GM11168 (cell line): ENCODE data around the gene NDUFS6.

Experiments used
- in situ Hi-C: fragments of 300-500 bp; cut with MboI; formaldehyde crosslinking; loops from one replicate; pipeline ENCODE4 v1.12.0; 2022; ENCODE audit warnings: low sequenced_read_pairs; ENCODE audit not compliant: unreplicated experiment

Gene NDUFS6

DNA sequence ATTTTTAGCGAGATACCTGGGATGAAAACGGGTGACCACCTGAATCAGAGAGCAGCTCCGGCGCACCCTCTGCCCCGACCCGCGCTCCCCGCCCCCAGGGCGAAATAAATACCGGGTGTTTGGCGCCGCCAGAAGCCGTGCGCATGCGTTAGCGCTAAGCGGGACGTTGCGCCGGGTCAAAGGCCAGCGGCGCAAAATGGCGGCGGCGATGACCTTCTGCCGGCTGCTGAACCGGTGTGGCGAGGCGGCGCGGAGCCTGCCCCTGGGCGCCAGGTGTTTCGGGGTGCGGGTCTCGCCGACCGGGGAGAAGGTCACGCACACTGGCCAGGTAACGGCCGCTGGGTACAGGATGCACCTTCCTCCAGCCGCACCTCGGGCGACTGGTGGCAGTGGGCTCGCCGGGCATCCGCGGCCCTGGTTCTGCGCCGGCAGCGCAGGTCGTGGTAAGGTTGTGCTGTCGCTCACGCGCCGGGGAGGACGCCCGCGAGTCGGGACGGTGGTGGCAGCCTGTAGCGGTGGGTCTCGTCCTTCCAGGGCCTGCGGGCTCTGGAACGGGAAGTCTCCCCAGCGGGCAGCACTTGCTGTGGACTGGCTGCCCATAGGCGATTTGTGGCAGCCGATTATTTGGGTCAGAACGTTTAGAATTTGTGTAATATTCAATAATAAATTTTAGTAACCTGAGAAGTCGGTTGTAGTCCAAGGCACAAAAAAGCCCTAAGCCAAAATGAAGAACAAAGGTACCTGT lies at the start of gene NDUFS6:
TSS of gene NDUFS6 (plus strand) at position 186 of the 745 bp plus-strand sequence. CDS start at position 197, 11 bp downstream.
- in situ Hi-C loops, result no loop called here

DNA sequence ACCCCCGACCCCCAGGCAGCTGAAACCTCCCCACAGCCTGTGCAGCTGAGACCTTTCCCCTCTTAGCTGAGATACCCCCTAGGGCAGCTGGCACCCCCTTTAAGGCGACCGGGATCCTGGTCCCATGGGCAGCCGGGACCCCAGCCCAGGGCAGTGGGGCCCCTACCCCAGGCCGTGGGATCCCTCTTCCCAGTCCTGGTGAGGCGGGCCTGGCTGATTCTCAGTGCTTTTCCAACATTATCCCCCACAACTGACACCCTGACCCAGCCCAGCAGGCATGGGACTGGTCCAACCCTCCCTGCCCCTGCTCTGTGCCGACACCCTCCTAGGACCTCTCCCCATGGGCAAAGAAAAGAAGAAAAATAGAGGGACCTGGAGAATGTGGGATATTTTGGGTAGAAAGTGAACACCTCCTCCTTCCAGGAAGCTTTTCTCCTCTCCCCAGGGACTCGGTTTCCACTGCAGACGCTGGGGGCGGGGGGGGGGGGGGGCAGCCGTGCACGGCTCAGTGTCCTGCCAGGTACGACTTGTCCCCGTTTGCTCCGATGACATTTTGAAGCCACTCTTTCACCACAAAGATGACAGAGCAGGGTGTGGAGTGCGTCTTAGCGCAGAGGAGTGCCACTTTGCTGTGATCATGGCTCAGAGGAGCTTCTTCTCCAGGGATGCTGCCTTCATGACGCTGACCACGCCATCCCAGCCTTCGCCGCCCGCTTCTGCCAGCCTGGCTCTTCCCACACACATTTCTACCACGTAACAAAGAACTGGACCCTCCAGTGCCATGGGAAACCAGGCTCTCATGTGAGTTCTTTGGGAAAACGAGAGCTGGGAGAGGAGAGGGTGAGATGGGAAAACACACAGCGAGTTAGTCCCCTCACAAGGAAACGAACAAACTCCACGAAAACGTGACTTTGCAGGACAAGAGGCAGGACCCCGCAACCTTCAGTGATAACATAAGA lies 49.1 kb upstream of the NDUFS6 start:
- in situ Hi-C loops, result no loop called here

DNA sequence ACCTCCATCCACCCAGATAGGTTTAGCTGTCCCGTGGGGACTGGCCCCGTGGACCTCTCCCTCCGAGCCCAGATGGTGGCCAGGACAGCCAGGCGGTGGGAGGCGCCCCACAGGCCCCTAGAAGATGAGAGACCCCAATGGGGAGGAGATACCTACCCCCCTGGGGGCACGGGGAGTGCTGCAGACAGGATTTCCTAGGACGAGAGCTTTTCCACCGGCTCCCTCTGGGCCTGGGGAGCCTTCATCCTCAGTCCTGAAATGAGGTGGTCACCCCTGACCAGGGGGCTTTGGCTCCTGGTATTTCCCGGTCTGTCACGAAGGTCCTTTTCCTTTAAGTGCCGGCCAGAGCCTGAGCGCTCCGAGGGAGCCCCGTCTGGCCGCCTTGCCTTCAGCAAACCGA lies 48.3 kb upstream of the NDUFS6 start:
- in situ Hi-C loops, result no loop called here

DNA sequence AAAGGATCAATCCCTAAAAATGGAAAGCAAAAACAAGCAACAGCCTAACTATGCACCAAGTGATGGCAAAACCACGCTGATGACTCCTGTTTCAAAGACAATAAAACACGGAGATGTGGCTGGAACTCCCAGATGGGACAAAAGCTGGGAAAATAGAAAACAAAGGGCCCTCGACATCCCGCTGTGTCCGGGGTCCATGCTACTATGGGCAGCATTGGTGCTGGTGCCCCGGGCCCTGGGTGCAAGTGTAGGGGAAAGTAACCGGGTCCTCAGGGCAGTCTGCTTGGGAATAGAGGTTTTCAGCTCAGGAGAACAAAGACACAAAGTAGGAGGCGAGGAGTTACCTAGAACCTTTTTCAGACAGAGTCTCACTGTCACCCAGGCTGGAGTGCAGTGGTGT lies 47.7 kb upstream of the NDUFS6 start:
- in situ Hi-C loops, result no loop called here

DNA sequence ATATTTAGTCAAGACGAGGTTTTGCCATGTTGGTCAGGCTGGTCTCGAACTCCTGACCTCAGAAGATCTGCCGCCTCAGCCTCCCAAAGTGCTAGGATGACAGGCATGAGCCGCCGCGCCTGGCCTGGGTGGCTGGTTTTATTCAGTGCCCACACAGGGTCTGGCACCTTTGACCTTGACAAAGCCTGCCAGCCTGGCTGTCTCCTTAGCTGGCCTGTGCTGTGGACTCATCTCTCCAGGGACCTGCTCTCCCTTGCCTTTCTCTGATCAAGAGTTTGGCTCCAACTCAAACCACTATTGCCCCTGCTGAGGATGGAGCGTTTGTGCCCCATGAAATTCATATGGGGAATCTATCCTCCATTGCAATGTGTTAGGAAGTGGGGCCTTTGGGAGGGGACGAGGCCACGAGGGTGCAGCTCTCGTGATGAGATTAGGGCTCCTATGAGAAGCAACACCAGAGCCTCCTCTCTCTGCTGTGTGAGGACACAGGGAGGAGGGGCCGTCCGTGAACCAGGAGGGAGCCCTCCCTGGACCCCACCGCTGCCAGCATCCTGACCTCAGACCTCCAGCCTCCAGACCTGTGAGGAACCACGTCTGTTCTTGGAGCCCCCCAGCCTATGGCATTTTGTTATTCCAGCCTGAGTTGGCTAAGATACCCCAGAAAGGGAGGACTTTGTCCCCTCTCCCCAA lies 46.5 kb upstream of the NDUFS6 start:
- in situ Hi-C loops, result no loop called here

DNA sequence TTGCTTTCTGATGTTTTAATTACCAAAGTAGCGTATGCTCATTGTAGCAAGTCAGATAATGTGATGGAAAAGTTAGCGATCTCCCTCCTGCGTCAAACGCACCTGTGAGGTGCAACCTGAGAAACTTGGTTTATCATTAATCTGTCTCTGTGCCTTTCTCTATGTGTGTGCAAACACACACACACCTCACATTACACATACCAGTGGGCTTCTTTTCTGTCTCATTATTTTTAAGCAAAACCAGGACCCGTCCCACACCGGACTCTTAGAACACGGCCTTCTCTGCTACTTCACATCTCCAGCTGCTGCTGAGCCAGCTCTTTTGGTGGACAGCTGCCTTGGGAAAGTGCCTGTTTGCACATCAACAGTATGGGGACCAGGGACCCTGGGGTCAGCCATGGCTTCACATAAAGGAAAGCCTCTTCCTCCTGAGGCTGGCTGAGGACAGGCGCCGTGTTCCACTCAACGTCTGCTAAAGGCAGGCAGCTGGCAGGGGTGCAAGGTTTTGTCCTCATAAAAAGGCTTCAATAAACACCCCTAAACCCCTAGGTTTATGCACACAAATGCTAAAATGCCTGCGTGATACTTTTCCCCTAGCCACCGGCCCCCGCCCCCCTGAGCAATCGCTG lies 45.8 kb upstream of the NDUFS6 start:
- in situ Hi-C loops, result no loop called here

DNA sequence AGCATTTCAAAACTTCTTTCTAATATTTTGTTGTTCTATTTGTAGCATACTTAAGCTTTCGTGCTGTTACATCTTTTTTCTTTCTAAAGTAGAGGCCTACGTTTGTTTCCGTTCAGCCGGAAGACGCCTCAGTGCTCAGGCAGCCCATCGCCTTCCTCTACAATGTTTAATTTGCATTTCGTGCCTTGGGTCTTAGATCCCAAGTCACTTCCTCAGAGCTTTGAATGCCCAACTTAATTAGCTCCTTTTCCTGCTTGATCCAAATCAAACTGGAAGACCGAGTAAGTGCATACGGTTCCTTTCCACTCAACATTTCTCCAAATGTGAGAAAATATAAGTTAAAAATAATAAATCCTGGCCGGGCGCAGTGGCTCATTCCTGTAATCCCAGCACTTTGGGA lies 44.7 kb upstream of the NDUFS6 start:
- in situ Hi-C loops, result no loop called here

DNA sequence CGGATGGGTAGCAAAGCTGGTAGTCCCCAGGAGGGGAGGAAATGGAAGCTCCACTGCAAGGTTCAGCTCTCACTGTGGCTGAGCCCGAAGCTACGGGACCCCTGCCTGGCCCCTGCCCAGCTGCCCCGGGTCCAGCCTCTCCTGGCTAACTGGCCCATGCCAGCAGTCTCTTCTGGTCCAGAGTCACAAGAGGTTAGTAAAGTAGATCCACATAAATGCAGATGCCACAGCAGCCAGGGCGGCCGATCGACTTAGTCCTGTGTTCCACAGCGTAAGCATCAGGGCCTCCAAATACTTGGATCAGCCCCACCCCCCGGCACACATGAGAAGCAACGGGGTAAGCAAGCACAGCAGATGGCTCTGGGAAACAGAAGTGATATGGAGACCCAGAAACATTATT lies 43.7 kb upstream of the NDUFS6 start:
- in situ Hi-C loops, result no loop called here

DNA sequence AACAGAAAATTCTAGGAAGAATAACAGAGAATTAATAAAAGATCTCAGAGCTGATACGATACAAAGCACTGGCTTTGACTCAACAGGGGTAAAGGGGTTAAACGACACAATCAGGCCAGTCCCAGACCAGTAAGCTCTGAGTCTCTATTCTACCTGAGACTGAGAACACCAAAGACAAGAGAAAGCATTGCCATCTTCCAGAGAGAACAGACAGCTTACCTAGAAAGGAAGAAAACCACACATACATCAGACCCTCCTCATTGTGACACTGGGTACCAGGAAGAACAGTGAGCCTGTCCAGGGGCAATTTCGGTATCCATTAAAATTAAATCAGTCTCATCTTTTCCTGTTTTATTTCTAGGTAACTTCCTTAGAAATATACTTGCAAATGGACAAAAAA lies 42.6 kb upstream of the NDUFS6 start:
- in situ Hi-C loops, result no loop called here

DNA sequence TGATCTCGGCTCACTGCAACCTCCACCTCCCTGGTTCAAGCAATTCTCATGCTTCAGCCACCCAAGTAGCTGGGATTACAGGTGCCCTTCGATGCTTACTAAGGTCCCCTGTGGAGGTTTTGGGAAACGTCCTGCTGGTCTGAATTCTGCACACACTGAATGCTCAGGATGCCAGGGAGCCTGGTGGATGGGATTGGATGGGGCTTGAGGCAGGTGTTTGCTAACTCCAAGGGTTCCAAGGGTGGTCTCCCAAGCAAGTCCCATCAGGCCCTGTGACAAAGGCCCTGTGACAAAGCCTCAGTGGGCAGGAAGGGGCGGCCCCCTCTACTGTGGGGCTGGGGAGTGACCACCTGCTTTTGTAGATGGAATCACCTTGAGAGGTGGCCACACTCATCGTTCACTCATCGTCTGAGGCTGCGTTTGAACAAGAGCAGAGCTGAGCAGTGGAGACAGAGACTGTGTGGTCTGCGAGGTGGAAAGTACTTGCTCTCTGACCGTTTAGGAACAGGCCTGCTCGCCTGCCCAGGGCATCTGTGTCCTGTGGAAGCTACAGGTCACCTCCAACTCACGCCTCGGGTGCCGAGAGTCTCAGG lies 41.7 kb upstream of the NDUFS6 start:
- in situ Hi-C loops, result no loop called here

DNA sequence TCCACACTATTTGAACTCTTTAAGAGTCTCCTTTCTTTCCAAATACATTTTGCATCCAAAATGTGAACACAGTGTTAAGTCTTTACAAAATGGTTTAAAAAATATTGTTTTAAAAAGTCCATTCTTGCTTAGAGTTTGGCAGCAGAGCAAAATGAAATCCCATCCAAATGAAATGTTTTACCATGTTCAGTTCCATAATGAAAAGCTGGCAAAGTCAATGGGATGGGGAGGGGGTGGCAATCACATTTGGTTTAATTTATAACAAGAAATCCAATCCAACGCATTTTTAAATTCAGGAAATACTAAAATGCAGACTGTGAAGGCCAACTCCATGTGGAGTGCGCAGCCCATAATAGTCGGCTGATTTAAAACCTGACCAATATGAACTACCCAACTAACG lies 41.0 kb upstream of the NDUFS6 start:
- in situ Hi-C loops, result no loop called here

DNA sequence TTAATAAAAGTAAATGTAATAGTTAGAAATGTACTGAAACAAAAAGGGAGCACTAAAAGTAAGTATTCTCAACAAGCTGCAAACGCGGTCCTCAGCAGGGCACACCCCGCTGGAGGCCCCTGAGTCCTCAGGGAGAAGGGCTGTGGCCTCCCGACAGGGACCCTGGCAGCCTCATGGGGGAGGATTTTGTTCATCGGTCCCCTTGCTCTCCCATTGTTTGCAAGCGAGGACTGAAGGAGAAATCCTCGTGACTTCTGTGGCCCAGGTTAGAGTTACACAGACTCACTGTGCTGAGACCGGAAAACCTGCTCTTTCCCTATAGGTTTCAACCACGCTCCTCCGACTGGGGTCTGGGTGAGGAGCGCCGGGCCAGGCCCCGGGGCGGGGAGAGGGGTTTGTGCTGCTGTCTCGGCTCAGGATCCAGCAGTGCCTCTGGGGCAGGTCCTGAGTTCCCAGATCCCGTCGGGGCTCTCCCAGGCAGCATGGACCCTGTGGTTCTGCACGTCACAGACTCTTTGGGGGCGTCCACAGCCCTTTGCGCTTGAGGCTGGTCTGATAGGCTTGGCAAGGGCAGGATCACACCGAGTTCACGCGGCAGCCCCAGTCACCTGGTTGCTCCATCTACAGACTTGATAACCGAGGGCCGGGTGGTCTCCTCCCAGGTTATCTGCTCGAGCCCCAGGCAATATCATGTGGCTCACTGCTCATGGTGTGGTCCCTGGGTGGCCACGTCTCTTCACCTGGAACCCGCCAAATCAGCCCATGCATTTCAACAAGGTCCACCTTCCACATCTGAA lies 40.4 kb upstream of the NDUFS6 start:
- in situ Hi-C loops, result no loop called here

DNA sequence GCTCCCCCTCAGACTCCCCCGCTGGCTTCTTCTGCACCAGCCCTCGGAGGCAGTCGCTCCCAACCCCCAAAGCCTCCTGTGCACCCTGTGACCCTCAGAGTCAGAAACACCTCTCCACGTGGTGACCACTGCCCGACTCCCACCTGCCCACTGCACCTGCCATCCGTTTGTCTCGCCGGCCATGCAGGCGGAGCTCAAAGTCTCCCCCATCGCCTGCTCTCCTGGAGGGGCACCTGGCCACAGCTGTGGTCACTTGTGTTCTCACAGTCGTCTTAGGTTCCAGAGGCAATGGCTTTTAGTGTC lies 39.8 kb upstream of the NDUFS6 start:
- in situ Hi-C loops, result no loop called here

DNA sequence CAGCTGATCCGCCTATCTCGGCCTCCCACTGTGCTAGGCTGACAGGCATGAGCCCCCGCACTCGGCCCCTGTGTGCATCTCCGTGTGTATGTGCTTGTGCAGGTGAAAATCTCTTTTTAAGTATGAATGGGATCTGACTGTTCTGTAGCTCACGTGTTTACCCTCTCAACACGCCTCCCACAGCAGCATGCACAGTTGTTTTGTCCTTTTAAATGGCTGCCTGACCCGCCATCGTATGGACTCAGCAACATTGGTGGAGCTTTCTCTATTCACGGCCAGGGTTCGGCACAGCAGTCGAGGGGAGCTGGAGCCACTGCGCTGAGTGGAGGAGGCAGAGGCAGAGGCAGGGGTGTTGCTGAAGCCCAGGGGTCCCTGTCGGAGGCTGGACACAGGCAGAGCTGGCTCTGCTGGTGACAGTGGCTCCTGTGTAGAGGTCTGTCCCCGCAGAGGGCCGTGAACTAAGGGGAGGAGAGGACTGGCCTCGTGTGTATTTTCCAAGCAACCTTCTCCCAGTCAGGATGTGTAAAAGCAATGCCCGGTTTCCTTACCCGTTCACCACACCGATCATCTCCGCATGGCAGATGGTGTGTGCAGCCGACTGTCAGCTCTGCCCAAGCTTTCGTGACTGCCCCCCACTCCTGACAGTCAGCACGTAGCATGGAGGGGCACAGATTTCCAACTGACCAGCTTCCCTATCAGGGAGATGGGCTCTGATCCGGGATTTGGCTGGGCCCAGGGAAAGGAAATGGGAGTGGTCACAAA lies 38.9 kb upstream of the NDUFS6 start:
- in situ Hi-C loops, result no loop called here

DNA sequence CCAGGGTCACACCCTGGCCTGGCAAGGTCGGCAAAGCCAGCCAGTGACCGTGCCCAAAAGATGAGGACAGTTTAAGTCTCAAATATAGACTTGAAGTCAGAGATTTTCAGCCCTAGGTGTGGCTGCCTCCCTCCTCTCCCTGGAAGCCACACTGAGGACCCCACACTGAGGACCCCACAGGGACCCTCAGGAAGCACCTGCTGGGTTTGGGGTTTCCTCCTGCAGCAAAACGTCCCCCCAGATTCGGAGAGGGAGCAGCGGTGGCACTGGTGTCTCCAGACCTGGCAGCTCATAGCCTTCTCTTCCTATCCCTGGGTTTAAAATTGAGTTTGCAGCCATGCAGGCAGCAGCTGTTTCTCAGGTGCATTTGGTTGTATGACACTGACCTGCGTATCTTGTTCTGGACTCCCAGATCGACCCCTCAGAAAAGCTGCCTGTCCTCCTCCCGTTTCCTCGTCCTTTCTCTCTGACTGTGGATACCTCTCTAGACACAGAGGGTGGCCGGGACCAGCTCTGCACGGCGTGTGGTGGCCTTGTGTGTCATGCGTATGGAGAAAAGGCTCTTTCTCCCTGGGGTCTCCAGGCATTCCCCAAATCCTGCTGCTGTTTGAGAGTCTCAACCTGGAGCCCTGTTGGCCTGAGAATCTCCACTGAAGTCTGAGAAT lies 38.2 kb upstream of the NDUFS6 start:
- in situ Hi-C loops, result no loop called here

DNA sequence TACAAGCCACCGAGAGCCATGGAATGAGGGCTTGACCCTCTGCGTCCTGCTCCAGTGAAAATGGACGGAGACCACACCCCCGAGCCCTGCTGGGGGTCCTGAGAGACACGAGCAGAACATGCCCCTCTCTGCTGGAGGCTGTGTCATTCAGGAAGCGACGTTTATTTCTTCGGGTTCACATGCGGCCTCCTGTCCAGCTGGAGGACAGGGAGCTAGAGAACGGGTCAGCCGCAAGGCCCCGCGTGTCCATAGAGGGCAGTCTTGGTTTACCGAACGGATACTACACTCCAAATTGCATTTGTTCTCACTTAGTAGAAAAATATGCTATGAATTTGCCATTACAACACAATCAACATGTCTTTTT lies 37.7 kb upstream of the NDUFS6 start:
- in situ Hi-C loops, result no loop called here

DNA sequence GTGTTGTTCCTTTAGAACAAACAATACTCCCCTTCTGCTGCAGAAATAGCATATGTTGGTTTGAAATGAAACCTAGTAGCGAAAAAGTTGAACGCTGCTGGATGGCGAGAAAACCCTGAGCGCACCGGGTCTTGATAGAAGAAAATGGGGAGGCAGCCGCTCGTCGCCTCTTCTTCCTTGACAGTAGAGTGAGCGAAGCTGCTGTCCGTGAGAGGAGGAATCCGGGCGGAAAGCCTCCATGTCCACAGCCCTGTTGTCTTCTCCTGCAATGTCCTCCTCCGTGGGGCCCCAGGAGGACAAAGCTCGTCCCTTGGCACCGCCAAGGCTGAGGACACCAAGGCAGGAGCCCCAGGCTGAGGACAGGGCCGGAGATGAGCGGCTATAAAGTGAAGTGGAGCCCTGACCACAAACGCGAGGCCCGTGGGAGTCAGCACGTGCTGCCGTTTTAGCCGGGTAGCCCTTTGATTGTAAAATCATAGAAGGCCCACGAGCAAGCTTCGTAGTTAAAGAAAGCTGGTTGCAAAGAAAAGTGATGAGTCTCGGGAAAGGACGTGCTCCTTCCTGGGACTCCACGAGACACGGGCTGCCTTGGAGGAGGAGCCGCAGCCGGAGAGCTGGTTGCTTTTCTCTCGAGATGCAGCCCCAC lies 37.1 kb upstream of the NDUFS6 start:
- in situ Hi-C loops, result no loop called here

DNA sequence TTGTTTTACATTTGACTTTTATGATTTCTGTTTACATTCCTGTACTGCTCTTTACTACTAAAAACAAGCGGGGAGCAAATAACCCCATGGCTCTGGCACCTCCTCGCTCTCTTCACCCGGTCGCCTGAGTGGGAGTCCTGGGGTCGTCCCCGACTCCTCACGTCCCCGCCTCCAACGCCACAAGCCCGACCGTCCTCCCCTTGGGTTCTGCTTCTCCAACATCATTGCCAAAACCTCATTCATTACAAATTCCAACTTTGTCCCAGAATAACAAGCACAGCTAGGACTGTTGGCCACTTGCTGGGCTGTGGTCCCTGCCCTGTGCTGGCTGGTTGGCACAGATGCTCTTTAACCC lies 36.6 kb upstream of the NDUFS6 start:
- in situ Hi-C loops, result no loop called here
